Fibroblast of gingiva (primary cell): ENCODE measurements around the gene TLE3.

Experiments used
- DNase-seq: peaks from one replicate; pipeline ENCODE4 v3.0.0-alpha.2; 2011; ENCODE audit warnings: low read depth

TLE3 gene

DNA sequence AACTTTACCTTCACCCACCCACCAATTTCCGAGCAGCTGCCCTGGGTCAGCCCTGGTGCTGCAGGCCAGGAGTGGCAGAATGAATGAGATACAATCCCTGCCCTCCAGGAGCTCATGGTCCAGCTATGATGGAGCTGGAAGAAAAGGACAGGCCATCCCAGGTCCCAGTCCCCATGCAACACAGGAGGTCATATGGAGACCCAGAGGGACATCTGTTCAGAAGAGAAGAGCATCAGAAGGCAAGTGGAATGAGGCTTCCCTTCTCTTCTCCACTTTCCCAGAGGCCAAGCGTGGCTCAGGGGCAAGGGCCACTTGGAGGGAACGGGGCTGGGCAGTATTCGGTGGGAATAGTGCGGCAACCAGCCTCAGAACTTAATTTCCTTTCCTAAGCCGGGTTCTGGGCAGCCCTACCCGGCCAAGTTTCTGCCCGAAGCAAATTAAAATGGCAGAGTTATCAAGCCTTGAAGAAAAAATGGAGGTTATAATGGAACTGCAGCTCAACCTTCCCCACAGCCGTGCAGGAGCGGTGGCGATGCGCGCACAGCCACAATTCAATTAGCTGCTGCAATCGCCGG lies 35.9 kb downstream of the TLE3 start:
- DNase-seq: no peak

DNA sequence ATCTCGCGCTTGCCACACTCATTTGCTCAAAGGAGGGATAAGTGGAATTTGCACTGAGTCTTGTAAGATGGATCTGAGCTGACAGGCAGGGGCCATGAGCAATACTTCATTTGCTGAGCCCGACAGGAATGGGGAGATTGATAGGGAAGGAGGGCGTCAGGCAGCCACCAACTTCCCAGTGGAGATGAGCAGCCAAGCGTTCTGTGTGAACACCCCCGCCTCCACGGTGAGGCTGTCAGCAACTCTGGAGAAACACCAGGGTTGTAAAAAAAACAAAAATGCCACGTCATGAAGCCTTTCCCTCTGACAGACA lies 36.8 kb downstream of the TLE3 start:
- no peak for DNase-seq

DNA sequence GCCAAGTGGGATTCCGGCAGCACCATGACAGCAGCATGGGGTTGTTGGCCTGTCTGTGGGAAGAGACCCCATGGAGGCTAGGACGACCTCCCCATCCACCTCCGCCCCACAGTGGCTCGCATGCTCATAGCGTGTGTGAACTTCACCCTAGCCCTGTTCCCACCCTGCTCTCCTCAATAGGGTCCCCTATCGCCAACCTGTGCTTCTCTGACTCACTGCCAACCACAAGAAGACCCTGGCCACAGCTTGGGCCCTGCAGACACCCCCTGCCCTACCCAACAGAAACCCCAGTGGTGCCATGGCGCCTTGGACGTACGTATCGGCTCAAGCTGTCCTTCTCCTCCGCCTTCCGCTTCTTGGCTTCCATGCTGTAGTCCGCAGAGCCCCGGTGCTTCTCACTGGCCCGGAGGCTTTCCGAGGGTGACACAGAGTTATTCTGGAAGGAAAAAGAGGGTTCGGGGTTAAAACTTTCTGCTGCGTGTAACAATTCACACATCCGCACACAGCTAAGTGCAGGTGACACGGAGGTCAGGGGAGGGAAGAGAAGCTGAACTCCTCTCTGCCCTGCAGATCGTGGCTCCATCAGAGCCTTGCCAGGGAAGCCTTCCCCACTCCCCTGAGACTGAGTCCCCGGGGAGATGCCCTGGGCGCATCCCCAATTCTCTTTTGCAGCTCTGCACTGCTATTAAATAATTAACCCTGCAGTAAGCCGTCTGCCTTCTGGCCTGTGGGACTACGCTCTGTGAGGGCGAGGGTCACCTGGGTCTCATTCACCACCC lies 37.3 kb downstream of the TLE3 start:
- DNase-seq: no peak

DNA sequence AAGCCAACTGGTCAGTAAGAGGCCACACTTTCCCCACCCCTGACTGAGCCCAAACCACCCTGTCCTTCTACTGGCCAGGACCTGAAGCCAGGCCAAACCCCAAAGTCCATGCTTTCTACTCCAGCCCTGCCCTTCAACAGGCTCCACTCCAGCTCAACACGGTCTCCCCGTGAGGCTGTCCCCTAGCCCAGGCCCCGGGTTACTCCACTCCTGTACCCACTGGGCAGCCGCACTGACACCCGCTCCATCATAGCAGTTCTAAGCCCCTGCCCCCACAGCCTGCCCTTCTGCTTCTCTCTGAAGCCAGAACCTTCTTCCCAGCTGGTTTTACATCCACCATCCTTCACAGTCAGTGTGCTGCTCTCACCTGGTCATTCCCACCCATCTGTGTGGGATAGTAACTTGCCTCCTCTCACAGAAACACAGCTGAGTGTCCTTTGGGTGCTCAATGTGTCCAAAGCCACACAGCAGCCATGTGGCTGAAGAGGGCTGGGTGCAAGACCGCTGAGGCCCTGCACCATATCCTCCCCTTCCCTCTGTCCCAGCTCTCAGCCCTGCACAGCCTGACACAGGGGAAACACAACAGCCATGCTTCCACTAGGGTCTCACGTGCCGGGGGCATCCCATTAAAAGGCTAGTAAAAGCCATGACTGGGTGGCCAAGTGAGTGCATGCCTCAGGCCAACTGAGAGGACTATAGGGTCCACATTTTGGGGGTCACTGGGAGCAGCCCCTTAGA lies 38.1 kb downstream of the TLE3 start:
- DNase-seq: no peak

DNA sequence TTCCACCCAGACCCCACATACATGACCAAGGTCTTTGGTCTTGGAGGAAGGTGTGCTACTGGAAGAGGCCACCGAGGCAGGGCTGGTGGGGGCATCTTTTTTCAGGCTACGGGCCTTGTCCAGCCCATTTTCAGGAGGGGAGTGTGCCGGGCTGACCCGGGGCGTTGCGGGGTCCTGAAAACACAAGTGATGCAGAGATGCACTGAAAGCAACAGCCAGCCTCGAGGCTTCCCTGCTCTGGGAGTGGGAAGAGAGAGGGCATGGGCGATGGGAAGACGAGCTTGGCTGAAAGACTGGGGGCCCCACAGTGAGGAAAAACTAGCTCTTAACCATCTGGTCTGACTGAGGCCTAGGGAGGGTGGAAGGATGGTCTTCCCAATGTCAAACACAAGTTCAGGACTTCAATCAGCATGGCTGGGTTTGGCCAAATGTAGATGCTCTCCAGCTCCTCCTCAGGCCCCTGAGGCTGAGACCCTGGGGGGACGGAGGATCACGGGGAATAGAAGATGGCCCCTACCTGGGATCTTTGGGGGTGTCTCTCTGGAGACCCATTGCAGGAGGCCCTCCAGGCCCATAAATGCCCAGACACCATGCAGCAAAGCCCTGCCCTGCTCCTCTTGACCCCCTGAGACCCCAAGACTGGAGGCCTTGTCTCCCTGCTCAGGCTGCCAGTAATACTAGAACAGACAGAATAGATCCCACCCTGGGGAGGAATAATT lies 38.9 kb downstream of the TLE3 start:
- DNase-seq: no peak

DNA sequence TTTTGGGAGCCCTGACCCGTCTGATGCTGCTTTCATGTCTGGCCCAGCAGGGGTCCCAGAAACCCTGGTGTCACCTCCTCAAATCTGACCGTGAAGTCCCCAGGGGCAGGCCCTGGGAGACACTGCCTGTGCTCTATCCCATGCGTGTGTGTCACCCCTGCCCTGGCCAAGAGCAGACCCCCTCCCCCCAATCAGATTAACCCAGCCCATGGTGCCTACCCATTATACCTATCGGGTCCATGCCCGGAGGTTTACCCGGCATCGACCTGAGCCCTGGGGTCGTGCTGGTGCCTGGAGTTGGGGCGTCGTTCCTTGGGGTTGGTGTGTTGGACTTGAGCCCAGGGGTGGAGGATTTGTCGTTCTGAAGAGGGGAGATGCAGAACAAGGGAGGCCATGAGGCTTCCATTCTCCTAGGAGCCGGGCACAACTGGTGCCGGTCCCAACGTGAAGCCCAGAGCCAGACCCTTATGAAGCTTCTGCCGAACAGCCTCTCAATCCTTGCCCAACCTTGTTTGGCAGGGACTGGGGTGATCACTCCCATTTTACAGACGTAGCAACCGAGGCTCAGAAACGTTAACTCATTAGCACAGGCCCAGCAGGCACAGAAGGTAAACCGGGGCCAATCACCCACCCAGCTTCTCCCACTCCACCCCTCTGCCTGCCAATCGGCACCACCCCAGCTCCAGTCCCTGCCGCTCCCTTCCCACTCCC lies 39.6 kb downstream of the TLE3 start:
- DNase-seq: no peak

DNA sequence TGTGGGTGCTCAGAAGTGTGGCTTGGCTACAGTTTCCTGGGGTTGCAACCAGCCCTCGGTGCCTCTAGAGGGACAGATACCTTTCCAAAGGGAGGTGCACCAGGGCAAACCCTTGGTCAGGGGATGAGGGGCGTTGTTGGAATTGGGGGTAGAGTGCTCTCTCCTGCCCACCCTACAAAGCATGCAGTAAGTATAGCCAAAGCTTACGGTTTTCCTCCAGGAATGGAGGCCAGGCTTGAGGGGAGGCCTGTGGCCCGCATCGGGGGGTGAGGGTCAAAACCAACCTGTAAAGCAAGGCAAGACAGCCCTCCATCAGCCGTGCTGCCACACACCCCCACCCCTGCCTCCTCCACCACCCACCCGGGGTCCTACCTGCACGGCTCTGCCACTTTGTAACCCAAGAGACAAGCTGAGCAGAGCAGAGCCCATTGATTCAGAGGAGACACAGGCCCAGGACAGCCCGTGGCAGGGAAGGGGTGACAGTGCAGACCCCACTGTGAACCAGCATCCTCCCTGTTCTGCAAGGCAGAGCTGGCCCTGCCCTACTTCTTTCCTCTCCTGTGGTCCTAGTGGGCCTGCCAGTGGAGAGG lies 41.5 kb downstream of the TLE3 start:
- DNase-seq: no peak

DNA sequence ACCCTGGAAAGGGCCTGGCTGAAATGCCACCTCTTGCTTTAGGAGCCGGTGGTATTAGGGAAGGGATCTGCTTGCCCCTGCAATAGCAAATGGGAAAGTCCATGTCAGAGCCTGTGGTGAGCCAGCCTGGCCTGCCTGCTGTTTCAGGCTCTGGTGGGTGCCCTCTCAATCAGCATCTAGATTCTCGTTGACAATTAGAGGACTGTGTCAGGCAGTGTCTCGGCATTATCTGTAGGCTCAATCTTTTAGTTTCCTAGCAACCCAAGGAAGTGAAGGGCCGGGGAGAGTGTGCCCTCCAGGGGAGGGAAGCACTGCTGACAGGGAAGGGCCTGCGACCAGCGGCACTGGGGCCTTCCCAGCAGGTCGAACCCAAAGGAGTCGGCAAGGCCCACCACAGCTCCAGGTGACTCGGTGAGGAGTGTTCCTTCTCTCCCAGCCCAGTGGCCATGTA lies 42.1 kb downstream of the TLE3 start:
- no peak for DNase-seq

DNA sequence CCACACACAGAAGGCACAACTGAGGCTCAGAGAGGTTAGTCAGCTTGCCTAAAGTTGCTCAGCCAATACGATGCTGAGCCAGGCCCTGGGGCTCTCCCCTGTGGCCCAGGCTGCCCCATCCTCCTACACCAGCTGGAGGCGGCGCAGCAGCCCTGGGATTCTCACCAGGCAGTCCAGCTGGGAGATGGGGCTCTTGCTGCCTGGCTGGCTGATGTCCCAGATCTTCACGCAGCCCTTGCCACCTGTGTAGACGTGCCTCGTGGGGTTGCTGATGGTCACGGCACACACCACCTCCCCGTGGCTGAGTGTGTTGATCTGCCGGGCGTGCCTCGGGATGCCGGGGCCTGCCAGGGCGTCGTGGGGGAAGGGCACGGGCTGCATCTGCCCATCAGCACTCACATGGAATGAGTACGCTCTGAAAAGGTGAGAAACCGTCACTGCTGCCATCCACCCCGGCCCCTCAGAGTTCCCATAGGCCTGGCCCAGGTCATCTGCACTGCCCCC lies 42.8 kb downstream of the TLE3 start:
- DNase-seq: no peak

DNA sequence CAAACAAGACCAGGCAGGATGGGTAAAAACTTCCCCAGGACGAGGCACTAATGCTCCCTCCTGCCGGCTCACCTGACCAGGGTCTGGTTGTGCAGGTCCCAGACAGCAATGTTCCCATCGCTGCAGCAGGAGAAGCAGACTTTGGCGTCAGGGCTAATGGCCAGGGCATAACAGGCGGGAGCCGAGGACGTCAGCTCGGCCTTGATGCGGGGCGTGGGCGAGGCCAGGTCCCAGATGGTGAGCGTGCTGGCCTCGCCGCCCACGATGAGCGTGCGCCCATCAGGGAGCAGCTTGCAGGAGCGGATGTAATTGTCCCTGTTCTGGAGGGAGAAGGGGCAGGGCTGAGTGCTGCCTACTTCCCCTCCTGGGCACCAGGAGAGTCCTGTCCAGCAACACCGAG lies 43.4 kb downstream of the TLE3 start:
- DNase-seq: no peak

DNA sequence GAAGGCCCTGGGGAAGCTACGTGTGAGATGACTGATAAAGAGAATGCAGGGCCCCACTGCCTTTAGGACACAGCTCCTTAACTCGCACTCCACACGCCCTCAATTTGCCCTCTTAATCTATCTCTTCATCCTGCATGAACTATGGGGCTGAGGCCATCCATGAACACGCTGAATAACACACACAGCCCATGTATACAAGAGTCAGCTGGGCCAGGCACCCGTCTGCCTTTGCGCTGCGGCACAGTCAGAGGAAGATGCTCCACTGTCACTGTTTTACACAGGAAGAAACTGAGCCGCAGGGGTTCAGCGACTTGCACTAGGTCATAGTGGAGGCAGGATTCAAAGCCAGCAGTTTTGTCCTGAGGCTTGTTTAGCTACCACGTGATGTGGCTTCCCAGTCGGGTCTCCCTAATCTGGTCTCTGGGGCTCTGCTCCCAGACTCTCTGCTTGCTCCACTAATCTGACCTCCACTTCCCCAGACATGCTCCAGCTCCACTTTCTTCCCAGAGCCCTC lies 43.9 kb downstream of the TLE3 start:
- no peak for DNase-seq

DNA sequence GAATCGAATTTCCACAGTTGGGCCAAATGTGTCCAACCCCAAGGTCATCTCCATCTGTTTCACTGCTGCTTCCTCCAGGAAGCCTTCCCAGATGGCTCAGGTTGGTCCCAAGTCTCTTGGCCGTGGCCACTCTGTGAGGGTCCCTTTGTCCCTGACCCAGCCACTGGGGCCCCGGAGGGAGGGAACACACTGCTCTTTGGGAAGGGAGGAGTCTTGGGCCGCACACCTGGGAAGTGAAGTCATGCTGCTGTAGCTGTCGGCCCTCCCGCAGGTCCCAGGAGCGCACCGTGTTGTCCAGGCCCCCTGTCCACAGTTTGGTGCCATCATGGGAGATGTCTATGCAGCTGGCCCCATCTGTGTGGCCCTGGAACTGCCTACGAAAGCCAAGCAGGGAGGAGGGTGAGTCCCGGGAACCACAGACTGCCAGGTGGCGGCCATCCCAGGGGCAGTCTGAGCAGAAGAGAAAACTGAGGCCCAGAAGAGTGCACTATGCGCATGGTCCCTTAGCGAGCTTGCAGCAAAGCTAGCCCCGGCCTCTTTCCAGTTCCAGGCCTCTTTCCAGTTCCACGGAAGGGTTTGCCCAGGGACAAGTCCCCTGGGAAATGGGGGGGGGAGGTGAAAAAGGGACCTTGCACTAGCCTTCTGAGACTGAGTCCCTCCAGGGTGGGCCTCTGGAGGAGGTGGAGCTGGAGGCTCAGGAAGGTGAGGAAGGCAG lies 44.6 kb downstream of the TLE3 start:
- DNase-seq: no peak

DNA sequence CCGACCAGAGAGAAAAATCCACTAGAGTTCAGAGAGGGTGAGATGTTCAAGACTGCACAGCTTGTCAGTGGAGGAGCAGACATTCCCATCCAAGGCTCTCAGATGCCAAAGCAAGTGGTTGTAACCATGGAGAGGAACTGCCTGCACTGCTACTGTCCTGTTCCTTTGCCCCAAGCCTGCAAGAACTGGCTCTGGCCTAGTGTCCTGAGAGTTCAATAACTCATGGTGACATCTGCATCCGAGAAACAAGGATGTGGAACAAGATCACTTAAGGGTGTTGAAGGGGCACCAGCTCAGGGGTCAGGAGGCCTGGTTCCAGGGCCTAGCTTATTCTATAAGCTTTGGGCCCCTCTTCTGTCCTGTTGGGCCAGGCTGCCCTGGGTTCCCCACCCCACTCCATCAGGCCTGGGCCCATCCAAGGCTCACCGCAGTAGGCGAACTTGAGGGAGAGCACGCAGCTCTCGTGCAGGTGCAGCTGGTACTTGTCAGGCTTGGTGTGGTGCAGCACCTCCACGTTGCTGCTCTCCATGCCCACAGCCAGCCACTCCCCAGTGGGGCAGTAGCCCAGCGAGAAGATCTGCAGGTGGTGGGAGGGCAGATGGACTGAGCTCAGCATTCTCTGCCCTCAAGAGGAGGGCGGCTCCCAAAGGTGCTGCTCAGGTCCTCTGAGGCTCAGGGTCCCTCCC lies 45.6 kb downstream of the TLE3 start:
- DNase-seq: no peak

DNA sequence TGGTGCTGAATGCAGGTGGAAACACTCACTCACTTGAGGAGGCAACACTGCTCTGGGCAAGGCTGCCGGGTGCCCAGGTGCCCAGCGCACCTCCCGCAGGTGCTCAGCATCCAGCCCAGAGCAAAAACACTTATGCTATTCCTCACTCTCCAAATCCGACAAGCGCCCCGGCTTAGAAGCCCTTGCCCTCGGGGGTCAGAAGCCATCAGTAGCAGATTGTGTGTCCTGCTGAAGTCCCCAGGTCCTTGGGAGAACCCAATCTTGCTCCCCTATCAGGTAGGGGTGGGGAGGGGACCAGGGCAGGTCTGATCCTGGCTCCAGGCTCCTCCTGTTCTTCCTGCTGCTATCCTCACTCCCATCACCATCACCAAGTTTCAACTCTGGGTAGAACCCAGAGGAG lies 46.7 kb downstream of the TLE3 start:
- DNase-seq: no peak

DNA sequence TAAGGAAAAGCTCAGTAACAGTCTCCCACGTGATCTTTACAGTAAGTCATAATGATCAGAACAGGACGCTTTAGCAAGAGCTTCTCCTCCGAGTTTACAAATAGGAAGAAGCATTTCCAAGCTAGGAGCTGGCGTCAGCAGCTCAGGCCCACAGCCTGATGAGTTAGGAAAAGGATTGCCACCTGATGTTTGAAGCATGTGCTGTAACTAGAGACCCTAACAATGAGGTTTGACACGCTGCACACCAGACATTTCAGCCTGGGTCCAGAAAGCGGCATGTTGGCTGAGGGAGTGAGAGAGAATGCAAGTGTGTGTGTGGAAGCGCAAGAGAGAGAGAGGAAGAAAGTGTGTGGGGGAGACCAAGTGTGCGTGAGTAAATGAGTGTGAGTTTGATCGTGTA lies 47.3 kb downstream of the TLE3 start:
- DNase-seq: no peak

DNA sequence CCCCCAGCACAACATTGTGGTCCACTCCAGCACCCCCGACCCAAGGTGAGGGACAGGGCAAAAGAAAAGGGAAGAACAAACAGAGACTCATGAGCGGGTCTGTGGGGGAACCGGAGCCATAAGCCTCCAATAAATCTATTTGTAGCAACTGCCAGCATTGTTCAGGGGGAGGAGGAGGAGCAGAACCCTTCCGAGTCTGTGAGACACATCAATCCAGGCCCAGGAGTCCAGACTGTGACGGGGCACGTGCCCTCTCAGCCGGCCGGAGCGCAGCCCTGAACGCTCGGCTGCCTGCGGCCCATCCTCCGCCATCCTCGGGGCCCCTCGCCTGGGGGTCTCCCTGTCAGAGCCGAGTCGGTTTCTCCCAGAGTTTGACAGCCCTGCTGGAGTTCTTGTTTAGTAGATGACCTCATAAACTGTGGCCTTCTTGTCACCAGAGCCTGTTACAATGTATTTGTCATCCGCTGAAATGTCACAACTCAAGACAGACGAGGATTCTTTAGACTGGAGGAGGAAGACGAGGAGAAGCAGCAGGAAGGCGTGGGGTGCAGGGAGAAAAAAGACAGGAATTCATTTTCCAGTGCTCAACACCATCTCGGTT lies 47.9 kb downstream of the TLE3 start:
- DNase-seq: no peak

DNA sequence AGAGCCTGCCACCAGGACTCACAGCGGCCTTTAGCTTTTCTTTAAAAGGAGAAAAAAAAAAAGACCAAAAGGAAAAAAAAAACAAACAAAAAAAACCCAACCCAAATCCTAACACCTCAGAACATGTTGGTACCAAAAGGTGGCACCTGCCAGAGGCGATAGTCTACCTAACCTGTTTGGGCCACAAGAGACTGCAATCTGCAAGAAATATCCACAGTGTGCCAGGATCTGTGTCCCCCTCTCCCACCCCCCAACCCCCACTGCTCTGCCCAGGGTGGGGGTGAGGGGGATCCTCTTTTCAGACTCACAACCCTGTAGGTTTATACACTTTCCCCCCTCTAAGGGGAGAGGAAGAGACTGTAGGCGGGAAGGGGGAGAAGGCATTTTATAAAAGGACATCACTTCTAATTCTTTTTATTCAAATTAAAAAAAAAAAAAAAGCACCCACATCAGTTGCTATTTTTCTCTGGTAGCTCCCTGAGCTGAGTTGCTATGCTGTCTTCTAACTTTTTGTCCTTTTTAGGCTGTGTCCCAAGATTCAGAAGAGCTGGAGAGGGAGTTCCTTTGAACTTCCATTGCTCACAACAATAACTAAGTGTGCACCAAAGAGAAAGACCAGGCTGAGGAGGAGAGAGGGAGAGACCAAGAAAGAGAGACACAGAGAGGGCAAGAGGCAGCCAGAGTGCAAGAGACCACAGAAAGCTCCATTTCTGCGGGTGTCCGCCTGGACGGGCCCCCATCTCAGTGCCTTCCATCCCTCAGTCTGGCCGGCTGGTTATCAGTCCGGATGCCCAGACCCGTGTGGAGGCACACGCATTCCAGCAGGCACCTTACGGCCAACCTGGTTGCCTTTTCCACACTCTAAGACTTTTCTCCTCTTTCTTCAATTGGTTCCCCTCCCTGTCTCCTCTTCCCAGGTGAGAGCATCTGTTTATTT lies 48.9 kb downstream of the TLE3 start:
- DNase-seq: no peak

DNA sequence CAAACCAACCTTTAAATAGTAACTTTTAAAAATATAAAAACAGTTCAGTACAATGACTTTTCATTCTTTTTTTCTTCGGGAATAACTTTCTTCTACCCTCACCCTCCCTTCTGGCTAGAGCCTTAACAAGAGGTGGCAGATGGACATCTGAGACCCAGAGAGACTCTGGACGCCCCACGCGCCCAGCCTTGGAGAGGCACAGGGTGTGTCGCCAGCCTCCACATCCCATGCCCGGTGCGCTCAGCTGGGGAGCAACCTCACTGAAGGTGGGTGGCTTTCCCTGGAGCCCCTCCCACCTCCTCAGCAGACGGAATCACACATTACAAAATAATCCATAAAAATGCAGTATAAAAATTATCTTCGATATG lies 49.5 kb downstream of the TLE3 start:
- DNase-seq: no peak
